GM19328 (cell line): ENCODE results near the gene STAT4.
A peak's percentile ranks its signal among the peaks of the same experiment; 100 is the strongest.

Experiments
- ATAC-seq: cut with Tn5 transposase; IDR thresholded peaks from one replicate; pipeline ENCODE4 v1.9.1; 2021; ENCODE audit warnings: mild to moderate bottlenecking, moderate library complexity; ENCODE audit not compliant: unreplicated experiment

The STAT4 gene

DNA sequence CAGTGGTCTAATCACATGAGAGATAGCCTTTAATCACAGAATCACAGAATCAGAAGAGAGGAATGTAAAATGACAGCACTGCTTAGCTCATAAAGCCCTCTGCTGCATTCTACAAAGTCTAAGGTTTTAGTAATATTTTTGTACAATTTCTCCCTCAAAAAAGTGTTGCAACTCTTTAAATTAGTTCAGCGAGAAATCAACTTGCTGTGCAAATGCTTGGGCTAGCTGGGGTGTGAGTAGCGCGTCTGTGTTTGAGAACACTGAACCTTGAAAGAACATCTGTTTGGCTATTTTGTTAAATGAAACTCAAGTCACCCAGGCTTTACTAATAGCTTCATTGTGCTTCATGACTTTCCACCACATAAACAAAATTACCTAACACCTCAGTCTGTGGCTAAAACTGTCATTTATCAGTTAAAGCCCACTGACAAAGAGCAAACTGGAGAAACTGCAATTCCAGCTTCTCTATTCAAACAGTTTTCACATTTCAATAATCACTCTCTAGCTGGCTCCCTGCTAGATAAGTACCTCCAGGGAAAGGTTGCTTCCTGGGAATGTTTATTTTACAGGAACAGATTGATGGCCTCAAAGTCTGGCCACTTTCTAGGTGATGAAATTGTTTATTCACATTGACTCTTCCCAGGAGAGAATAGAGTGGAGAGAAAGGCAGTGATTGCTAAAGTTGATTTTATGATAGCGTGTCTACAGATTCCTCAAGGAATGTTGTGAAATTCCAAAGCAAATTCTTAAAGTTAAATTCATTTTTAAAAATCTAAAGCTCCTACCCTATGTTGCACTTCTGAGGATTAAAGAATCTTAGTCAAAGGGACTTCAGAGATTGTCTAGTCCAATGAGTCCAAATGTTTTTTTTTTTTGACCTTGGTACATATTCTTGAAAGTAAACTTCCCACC is 100.8 kb downstream of the STAT4 start:
- no peak for ATAC-seq

- no peak for ATAC-seq
Measured at GRCh38 chr2:191048073-191048472, 102.7 kb downstream of the STAT4 start.

- ATAC-seq: no peak
Measured at GRCh38 chr2:191045141-191045540, 105.7 kb downstream of the STAT4 start.

DNA sequence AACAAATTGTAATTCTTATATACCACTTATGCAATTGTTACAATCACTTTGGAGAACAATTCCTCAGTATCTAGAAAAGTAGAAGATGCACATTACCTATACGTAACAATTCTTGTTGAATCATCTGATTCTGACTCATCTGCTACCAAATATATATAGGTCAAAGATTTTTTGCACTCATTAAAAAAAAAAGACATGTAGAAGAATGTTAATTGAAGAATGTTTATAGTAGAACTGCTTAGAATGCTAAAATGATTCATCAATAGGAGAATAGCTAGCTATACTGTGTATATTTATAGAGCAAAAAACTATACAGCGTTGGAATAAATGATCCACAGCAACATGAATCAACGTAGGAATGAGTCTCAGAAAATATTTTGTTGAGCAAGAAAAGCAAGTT is 107.4 kb downstream of the STAT4 start:
- ATAC-seq: no peak

DNA sequence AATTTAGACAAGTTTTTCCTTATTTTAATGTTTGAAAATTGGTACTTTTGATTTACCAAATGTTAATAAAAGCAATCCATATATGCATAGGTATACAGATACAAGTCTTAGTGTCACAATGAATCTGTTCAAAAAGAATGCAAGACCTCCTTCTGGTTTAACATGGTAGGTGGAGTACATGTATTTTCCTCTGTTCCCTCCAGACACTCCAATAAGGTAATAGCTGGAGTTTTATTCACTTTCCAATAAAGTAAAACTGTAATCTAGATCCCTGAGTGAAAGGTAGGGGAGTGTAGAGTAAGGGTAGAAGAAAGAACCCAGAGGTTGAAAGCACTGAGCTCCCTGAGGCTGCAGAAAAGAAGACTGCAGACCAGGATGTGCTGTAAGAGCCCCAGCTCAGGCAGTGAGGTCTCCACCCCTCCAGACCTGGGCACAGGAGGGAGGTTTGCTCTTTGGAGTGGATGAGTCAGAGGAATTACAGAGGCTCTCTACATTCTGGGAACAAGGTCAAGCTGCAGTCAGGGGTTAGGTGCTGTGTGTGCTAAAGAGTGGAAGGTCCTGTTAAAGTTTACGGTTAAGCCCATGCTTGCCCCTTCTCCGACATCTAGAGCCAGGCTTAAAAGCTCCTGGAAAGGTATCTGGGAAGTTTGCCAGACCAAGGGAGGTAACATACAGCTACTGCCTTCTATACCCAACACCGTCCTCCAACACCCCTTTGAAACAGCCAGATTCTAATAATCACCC is 109.2 kb downstream of the STAT4 start:
- no peak for ATAC-seq

GRCh38 chr2:191039616-191040015 is 111.2 kb downstream of the STAT4 start:
- no peak for ATAC-seq

DNA sequence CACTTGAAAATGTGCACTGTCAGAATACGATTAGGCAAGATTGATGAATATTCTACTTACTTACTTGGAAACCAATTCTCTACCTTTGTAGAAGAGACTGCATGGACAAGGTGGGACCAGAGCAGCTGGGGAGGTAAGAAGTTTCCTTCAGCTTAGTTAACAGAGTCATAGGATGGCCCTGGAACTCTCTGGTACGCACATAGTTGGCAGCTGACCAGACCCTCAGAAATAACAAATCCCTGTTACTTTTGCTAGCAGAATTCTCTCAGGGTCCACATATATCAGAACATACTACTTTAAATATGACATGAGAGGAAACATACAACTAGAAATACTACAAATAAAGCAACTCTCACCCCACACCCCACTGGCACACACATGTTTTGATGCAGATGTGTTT is 112.1 kb downstream of the STAT4 start:
- no peak for ATAC-seq

DNA sequence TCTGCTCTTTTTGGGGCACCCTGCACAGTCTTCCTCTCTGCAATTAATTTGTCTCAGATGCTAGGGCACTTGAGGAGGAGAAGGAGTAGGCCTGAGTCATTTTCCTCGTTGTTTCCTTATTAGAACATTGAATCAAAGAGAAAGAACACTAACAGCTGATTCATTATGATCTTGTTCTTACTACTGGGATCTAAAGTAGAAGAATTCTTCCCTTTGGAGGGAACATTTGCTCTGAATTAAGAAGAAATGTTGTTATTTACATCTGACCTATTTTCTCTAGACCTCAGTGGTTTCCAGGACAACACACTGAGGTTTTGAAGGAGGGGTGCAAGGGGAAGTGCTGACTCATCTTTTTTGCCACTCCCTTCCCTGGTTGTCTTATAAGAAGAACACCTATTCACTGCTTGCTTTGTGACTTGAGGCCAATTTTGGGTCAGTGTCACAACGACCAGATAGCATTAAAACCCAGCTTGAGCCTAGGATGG is 112.5 kb downstream of the STAT4 start:
- ATAC-seq: no peak

DNA sequence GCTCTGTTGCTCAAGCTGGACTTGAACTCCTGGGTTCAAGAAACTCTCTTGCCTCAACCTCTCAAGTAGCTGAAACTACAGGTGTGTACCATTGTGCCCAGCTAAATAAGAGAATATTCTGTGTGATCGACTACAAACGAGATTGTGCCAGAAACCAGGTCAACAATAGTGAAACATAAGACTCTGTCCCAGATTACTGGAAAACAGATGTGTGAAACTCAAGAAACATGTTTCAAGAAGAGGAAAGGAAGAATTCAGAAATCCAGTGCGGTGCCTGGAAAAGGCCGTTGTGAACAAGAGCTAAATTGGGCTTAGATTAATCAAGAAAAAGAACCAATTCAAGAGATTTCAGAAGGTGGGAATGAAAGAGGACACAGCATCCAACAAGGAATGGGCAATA is 113.4 kb downstream of the STAT4 start:
- no peak for ATAC-seq

GRCh38 chr2:191036363-191036762 is 114.4 kb downstream of the STAT4 start:
- ATAC-seq: no peak

DNA sequence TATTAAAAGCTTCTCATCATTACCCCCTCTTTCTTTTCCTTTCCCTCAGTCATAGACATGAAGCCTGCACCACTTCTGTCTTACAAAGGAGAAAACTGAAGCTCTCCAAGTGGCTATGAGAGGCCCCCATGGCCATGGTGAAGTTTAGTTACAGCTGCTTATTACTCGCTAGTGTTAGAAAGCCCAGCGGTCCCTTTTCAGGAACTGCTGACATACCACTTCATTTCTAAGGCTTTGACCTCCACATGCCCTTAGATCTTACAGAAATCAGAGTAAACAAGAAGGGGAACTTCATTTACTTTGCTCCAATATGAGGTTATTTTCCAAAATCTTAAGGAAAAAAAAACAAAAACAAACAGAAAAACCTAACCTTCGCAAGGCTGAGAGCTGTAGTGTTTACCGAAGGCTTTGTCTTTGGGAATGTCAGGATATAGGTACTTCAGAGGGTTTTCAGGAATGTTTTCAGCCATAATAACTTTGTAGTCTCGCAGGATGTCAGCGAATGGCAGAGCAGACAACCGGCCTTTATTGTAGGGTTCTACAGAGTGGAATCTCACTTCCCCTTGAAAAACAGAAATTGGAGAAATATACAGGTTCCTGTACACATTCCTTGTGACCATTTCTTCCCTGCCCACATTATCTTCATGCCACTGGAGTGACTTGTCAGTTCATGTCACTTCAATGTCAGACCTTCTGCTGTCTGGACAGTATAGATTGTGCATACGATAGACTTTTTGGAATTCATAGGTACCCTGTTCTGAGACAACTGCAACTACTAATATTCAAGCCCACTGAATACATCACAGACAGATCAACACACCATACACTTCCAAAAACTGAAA is 118.0 kb downstream of the STAT4 start:
- ATAC-seq: no peak

DNA sequence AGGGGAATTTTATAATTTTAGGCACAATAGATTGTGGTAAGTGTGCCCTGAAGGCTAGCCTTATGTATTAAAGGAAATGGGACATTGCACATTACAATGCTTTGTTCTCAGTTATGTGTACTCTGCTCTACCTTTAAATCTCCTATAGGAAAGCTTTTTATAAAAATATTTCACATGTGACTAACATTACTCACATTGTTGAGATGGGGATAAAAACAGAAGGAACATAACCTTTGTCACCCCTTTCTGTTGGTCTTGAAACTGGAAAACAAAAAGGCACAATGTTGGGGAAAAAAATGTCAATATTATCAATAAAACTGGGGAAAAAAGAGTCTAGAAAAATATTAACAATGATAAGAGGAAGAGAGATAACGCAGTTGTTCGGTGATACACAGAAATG is 119.5 kb downstream of the STAT4 start:
- no peak for ATAC-seq

- ATAC-seq: peak; percentile 77
Measured at GRCh38 chr2:191030521-191031154, 120.2 kb downstream of the STAT4 start.

DNA sequence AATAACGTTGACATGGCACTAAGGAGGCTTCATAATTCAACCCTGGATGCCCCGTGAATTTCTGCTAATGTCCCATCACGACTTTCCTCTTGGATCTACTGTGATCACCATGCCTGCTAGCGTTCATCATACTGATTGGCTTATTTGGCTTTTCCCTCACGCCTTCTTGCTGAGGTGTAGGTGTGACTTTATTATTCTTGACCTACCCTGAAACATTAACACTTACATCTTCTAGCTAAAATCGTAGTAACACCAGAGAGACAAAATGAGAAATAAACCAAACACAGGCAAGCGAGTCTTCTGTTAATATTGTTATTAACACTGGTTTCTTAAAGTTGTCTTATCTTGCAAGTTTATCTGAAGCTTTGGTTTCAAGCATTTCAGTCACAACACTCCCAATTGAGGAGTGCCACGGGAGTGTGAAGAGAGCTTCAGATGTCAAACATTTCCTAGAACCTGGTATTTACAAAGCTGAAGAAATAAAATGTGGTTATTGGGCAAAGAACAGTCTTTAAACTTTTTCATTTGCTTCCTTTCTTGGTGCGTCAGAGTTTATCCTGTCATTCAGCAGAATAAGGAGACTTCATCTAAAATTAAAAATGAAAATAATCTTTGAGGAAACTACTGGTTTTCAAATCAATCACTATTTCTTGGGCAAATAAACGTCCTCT is 121.4 kb downstream of the STAT4 start:
- ATAC-seq: no peak

GRCh38 chr2:191026377-191026776 is 124.4 kb downstream of the STAT4 start:
- no peak for ATAC-seq

- ATAC-seq: no peak
Measured at GRCh38 chr2:191025135-191025534, 125.7 kb downstream of the STAT4 start.

DNA sequence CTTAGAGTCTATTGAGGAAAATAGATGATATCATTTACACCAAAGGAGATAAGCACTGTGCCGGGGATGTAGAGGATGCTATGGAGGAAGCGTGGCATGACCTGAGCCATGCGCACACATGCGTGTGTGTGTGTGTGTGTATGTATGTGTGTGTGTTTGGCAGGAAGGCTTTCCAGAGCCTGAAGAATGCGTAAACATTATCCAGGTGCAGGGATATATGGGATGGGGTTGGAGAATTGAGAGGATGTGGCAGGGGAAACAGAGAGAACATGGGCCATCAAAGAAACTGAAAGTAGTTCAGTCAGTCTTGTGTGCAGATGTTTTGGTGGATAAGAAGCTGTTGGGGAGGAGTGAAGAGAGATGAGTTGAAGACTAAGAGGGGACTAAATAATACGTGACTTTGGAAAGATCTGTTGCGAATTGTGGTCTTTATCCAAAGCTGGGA is 127.5 kb downstream of the STAT4 start:
- ATAC-seq: no peak

- peak; percentile 13 for ATAC-seq
Measured at GRCh38 chr2:191020742-191021381, 129.9 kb downstream of the STAT4 start.

DNA sequence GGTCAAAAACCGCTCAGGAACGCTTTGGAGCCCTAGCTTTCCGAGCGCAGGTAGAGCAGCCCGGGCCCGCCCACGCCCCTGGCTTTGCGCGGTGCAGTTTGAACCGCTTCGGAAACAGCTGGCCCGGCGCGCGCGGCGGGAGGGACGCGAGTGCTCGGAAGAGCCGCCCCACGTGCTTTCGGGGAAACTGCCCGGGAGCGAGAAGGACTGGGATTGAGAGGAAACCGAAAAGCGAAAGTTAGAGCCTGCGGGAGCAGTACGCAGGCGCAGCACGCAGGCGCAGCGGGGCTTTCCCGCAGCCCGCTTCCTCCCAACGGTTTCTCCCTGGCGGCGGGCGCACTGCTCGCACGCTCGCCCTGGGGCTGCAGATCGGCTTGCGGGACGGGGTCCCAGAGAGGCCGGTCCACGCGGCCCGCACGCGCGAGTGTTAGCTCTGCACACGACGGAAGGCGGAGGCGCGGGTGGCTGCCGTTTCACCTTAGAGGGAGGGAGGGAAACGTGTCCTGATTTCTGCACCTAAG is 130.5 kb downstream of the STAT4 start:
- ATAC-seq: peak; percentile 74
